Liver (tissue), 9 donors: Measurements from ENCODE around the gene BAHCC1. TPM values are rescaled to one million over a fixed set of nuclear protein-coding genes. Genes with fewer than 3 reads are reported as not detected.

Experiments
- DNase-seq: peaks from one replicate; pipeline ENCODE4 v3.0.0-alpha.2; 2017; ENCODE audit warnings: low spot score
- H3K27ac ChIP-seq, 2 donors: one replicate each; pipeline ENCODE4 v1.7.0; 2013; ENCODE audit warnings: inconsistent platforms in 2 of 2, low read length in 2 of 2, control low read depth in 1 of 2, low read depth in 1 of 2, mild to moderate bottlenecking in 1 of 2
- H3K27me3 ChIP-seq, 4 donors: one replicate each; pipeline versions ENCODE4 v1.6.1 to v1.7.0; 2013; ENCODE audit warnings: low read length in 3 of 4, inconsistent platforms in 1 of 4, mild to moderate bottlenecking in 1 of 4, moderate library complexity in 1 of 4; ENCODE audit not compliant: control insufficient read depth in 4 of 4, insufficient read depth in 4 of 4
- H3K36me3 ChIP-seq, 4 donors: one replicate each; pipeline versions ENCODE4 v1.6.1 to v1.7.0; 2013; ENCODE audit warnings: low read length in 3 of 4, mild to moderate bottlenecking in 3 of 4, low read depth in 1 of 4, moderate library complexity in 1 of 4; ENCODE audit not compliant: control insufficient read depth in 4 of 4, insufficient read depth in 3 of 4
- H3K4me1 ChIP-seq, 4 donors: one replicate each; pipeline versions ENCODE4 v1.6.1 to v1.7.0; 2013; ENCODE audit warnings: low read length in 3 of 4, mild to moderate bottlenecking in 3 of 4, moderate library complexity in 1 of 4; ENCODE audit not compliant: control insufficient read depth in 4 of 4, insufficient read depth in 4 of 4
- H3K4me3 ChIP-seq, 3 donors: one replicate each; pipeline versions ENCODE4 v1.6.1 to v1.7.0; 2013; ENCODE audit warnings: low read length in 3 of 3, control low read depth in 1 of 3, low read depth in 1 of 3, mild to moderate bottlenecking in 1 of 3
- H3K9ac ChIP-seq, 2 donors: one replicate each; pipeline ENCODE4 v1.7.0; 2013; ENCODE audit warnings: low read length in 2 of 2, mild to moderate bottlenecking in 2 of 2, moderate library complexity in 2 of 2, control low read depth in 1 of 2, low read depth in 1 of 2
- H3K9me3 ChIP-seq, 4 donors: one replicate each; pipeline versions ENCODE4 v1.6.1 to v1.7.0; 2013; ENCODE audit warnings: low read length in 3 of 4; ENCODE audit not compliant: control insufficient read depth in 4 of 4
- ATF3 ChIP-seq: IDR thresholded peaks from 2 replicates; pipeline ENCODE4 v1.6.1; 2016; ENCODE audit warnings: antibody characterized with exemption
- CTCF ChIP-seq: fragments of 150-350 bp; IDR thresholded peaks from 2 replicates; pipeline ENCODE4 v1.5.1; 2017; ENCODE audit warnings: improper control_type of control experiment, low read depth, low read length; ENCODE audit not compliant: missing input control
- EGR1 ChIP-seq, 2 donors: IDR thresholded peaks; 2 replicates each; pipeline ENCODE4 v1.6.1; 2016 to 2018; ENCODE audit warnings: antibody characterized with exemption in 2 of 2, low read depth in 2 of 2
- FOXA1 ChIP-seq: IDR thresholded peaks from 2 replicates; pipeline ENCODE4 v1.6.1; 2016; ENCODE audit warnings: antibody characterized with exemption
- FOXA2 ChIP-seq: IDR thresholded peaks from 2 replicates; pipeline ENCODE4 v1.6.1; 2016; ENCODE audit warnings: antibody characterized with exemption
- GABPA ChIP-seq, 2 donors: IDR thresholded peaks in 1 of 2; conservative IDR thresholded peaks in 1 of 2; 2 replicates each; pipeline ENCODE4 v1.6.1; 2016; ENCODE audit warnings: antibody characterized with exemption in 2 of 2, mild to moderate bottlenecking in 1 of 2, moderate library complexity in 1 of 2
- HNF4A ChIP-seq, 2 donors: conservative IDR thresholded peaks; 2 replicates each; pipeline ENCODE4 v1.6.1; 2016; ENCODE audit warnings: antibody characterized with exemption in 2 of 2, mild to moderate bottlenecking in 2 of 2
- HNF4G ChIP-seq: IDR thresholded peaks from 2 replicates; pipeline ENCODE4 v1.6.1; 2016; ENCODE audit warnings: antibody characterized with exemption
- JUND ChIP-seq, 2 donors: IDR thresholded peaks; 2 replicates each; pipeline ENCODE4 v1.6.1; 2016; ENCODE audit warnings: antibody characterized with exemption in 2 of 2
- MAX ChIP-seq: IDR thresholded peaks from 2 replicates; pipeline ENCODE4 v1.6.1; 2016; ENCODE audit warnings: antibody characterized with exemption
- NR2F2 ChIP-seq: IDR thresholded peaks from 2 replicates; pipeline ENCODE4 v1.6.1; 2016; ENCODE audit warnings: antibody characterized with exemption
- RAD21 ChIP-seq, 2 donors: IDR thresholded peaks; 2 replicates each; pipeline ENCODE4 v1.6.1; 2016; ENCODE audit warnings: antibody characterized with exemption in 2 of 2, mild to moderate bottlenecking in 2 of 2
- REST ChIP-seq: IDR thresholded peaks from 2 replicates; pipeline ENCODE4 v1.6.1; 2016; ENCODE audit warnings: antibody characterized with exemption, mild to moderate bottlenecking
- RXRA ChIP-seq, 2 donors: IDR thresholded peaks; 2 replicates each; pipeline ENCODE4 v1.6.1; 2017 to 2018; ENCODE audit warnings: antibody characterized with exemption in 2 of 2, mild to moderate bottlenecking in 1 of 2
- SP1 ChIP-seq: IDR thresholded peaks from 2 replicates; pipeline ENCODE4 v1.6.1; 2018; ENCODE audit warnings: antibody characterized with exemption, mild to moderate bottlenecking
- TAF1 ChIP-seq: conservative IDR thresholded peaks from 2 replicates; pipeline ENCODE4 v1.6.1; 2016; ENCODE audit warnings: antibody characterized with exemption, mild to moderate bottlenecking
- YY1 ChIP-seq: IDR thresholded peaks from 2 replicates; pipeline ENCODE4 v1.6.1; 2016; ENCODE audit warnings: antibody characterized with exemption, mild to moderate bottlenecking
- ZBTB33 ChIP-seq: IDR thresholded peaks from 2 replicates; pipeline ENCODE4 v1.6.1; 2016; ENCODE audit warnings: antibody characterized with exemption
- WGBS: extraction: QIAGEN DNeasy Blood & Tissue Kit; methylation state at CpG from one replicate; pipeline ENCODE4 v1.1.7; 2013; 5-methylcytosine and 5-hydroxymethylcytosine counted together
- polyA plus RNA-seq, 2 donors: library from polyadenylated mRNA; stranded (reverse) in 1 of 2; unstranded in 1 of 2; fragments of 200-250 nt in 1 of 2; fragments of >200 nt in 1 of 2; fragmentation: Nextera tagmentation in 1 of 2; extraction: Ambion mirVana in 1 of 2; gene quantifications; one replicate each; pipeline versions ENCODE4 v1.2.1 to v1.2.3, GENCODE V29; 2013 to 2015
- total RNA-seq, 2 donors: library from RNA; depleted of rRNA; stranded (reverse); fragments of >200 nt; gene quantifications; one replicate each; pipeline ENCODE4 v1.2.3, GENCODE V29; 2014
- donor health status: healthy.
- donor health status: healthy.
- donor health status: healthy.
- donor health status: healthy.
- donor health status: healthy.

The BAHCC1 gene
- total and polyA plus RNA-seq, 4 donors: 0.76 to 3.9 (median 2.5) TPM

- Histone ChIP-seq H3K36me3 (peaks cover 0 to 12% (median under 1%) of the 10 kb centered on the region in 4 donors), H3K9me3 (no peaks in the 10 kb centered on the region), H3K27ac (no peak overlapping the region), H3K4me3 (no peak overlapping the region), H3K4me1 (no peaks in the 10 kb centered on the region), H3K27me3 (no peaks in the 10 kb centered on the region), H3K9ac (no peak overlapping the region)
- 84% methylated on average over 9 of the region's 9 CpGs for WGBS
- DNase-seq: no peak
- TF ChIP-seq MAX (no peak), ATF3 (no peak), EGR1 (IDR thresholded peaks at IDR 0.05; ENCODE audit: low read depth in 2 of 2) (no peak), CTCF (no peak), FOXA1 (no peak), SP1 (no peak), HNF4A (conservative IDR thresholded peaks at IDR 0.05) (no peak), GABPA (IDR thresholded peaks at IDR 0.05 in 1 of 2, conservative IDR thresholded peaks at IDR 0.05 in 1 of 2) (no peak), TAF1 (no peak), ZBTB33 (no peak), RXRA (IDR thresholded peaks at IDR 0.05) (no peak), JUND (IDR thresholded peaks at IDR 0.05) (no peak), REST (no peak), HNF4G (no peak), FOXA2 (no peak), NR2F2 (no peak), RAD21 (IDR thresholded peaks at IDR 0.05) (no peak), YY1 (no peak)
Observed at GRCh38 chr17:81464586-81464985, 69.3 kb downstream of the BAHCC1 start.
